MM.1S (cell line): ENCODE results near the gene CCPG1.

Experiments used
- DNase-seq: peaks from one replicate; pipeline ENCODE4 v3.0.0-alpha.2; 2015
- H2AFZ ChIP-seq: fragments of 300-600 bp; sonication (generic); 2 replicates; pipeline ENCODE4 v1.6.0; 2016; ENCODE audit warnings: antibody characterized with exemption, low read length
- H3F3A ChIP-seq: fragments of 300-600 bp; sonication (generic); 2 replicates; pipeline ENCODE4 v1.6.1; 2016; ENCODE audit warnings: mild to moderate bottlenecking, antibody characterized with exemption, low read length, moderate library complexity, mixed read lengths; ENCODE audit not compliant: insufficient read depth
- H3K27ac ChIP-seq: fragments of 300-600 bp; sonication (generic); 2 replicates; pipeline ENCODE4 v1.5.1; 2016; ENCODE audit warnings: mild to moderate bottlenecking, low read length
- H3K27me3 ChIP-seq: fragments of 300-600 bp; sonication (generic); replicated peaks from 2 replicates; pipeline ENCODE4 v1.6.0; 2016; ENCODE audit warnings: low read length; ENCODE audit not compliant: insufficient read depth
- H3K36me3 ChIP-seq: fragments of 300-600 bp; sonication (generic); replicated peaks from 2 replicates; pipeline ENCODE4 v1.6.1; 2016; ENCODE audit warnings: mild to moderate bottlenecking, low read length, mixed read lengths; ENCODE audit not compliant: insufficient read depth
- H3K4me1 ChIP-seq: fragments of 300-600 bp; sonication (generic); 2 replicates; pipeline ENCODE4 v1.6.1; 2016; ENCODE audit warnings: low read length, mixed read lengths
- H3K4me2 ChIP-seq: fragments of 300-600 bp; sonication (generic); 2 replicates; pipeline ENCODE4 v1.6.0; 2016; ENCODE audit warnings: low read depth, low read length
- H3K4me3 ChIP-seq: fragments of 300-600 bp; sonication (generic); 2 replicates; pipeline ENCODE4 v1.5.1; 2016; ENCODE audit warnings: low read length, mixed read lengths
- H3K79me2 ChIP-seq: fragments of 300-600 bp; sonication (generic); 2 replicates; pipeline ENCODE4 v1.6.1; 2016; ENCODE audit warnings: mixed run types, low read length, mixed read lengths
- H3K9ac ChIP-seq: fragments of 300-600 bp; sonication (generic); 2 replicates; pipeline ENCODE4 v1.6.1; 2016; ENCODE audit warnings: low read length, mixed read lengths
- H3K9me2 ChIP-seq: fragments of 300-600 bp; sonication (generic); replicated peaks from 2 replicates; pipeline ENCODE4 v1.6.1; 2016; ENCODE audit warnings: mild to moderate bottlenecking, low read length, mixed read lengths; ENCODE audit not compliant: insufficient read depth
- H3K9me3 ChIP-seq: fragments of 300-600 bp; sonication (generic); replicated peaks from 2 replicates; pipeline ENCODE4 v1.6.1; 2016; ENCODE audit warnings: mild to moderate bottlenecking, low read length, mixed read lengths; ENCODE audit not compliant: insufficient read depth
- H4K20me1 ChIP-seq: fragments of 300-600 bp; sonication (generic); 2 replicates; pipeline ENCODE4 v1.6.1; 2016; ENCODE audit warnings: mild to moderate bottlenecking, low read length, moderate library complexity, mixed read lengths; ENCODE audit not compliant: insufficient read depth
- EZH2 ChIP-seq: fragments of 300-600 bp; sonication (generic); optimal IDR thresholded peaks from 2 replicates; pipeline ENCODE3; 2017; ENCODE audit warnings: low read depth, mild to moderate bottlenecking, antibody characterized with exemption, low read length, mixed read lengths
- EZH2phosphoT487 ChIP-seq: fragments of 300-600 bp; sonication (generic); IDR thresholded peaks from 2 replicates; pipeline ENCODE4 v1.6.1; 2018; ENCODE audit warnings: antibody characterized with exemption, low read length
- TF ChIP-seq, protein P1 (sequence below): fragments of 300-600 bp; sonication (generic); IDR thresholded peaks from 2 replicates; pipeline ENCODE4 v1.5.1; 2016; ENCODE audit warnings: antibody characterized with exemption, low read length, mixed read lengths

CCPG1 gene

DNA sequence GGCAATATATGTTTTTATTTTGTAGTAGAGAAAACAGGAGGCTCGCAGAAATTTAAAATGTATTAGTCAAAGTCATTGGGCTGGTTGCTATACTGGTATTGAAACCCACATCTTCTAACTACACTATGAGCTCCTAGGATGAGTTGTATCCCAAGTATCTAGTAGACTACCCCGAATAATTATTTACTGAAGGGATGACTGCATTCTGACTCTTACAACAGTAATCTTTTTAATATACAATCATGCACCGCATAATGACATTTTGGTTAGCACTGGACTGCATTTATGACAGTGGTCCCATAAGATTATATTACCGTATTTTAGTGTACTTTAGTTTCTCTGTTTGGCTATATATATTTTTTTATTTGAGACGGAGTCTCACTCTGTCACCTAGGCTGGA, 73.8 kb downstream of the CCPG1 start:
- no peak overlapping the region for H3K27ac ChIP-seq
- no peak overlapping the region for H3K4me3 ChIP-seq
- no peaks in the 10 kb centered on the region for H3F3A ChIP-seq
- no peaks in the 10 kb centered on the region for H3K9me3 ChIP-seq
- no peak overlapping the region for H3K9ac ChIP-seq
- H3K9me2 ChIP-seq: no peaks in the 10 kb centered on the region
- no peaks in the 10 kb centered on the region for H3K36me3 ChIP-seq
- no peak overlapping the region for H3K4me2 ChIP-seq
- TF ChIP-seq EZH2 (no peak), EZH2phosphoT487 (no peak)
- TF ChIP-seq, protein P1, sequence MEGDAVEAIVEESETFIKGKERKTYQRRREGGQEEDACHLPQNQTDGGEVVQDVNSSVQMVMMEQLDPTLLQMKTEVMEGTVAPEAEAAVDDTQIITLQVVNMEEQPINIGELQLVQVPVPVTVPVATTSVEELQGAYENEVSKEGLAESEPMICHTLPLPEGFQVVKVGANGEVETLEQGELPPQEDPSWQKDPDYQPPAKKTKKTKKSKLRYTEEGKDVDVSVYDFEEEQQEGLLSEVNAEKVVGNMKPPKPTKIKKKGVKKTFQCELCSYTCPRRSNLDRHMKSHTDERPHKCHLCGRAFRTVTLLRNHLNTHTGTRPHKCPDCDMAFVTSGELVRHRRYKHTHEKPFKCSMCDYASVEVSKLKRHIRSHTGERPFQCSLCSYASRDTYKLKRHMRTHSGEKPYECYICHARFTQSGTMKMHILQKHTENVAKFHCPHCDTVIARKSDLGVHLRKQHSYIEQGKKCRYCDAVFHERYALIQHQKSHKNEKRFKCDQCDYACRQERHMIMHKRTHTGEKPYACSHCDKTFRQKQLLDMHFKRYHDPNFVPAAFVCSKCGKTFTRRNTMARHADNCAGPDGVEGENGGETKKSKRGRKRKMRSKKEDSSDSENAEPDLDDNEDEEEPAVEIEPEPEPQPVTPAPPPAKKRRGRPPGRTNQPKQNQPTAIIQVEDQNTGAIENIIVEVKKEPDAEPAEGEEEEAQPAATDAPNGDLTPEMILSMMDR: no peak
- DNase-seq: no peak
- no peaks in the 10 kb centered on the region for H4K20me1 ChIP-seq
- no peak overlapping the region for H2AFZ ChIP-seq
- H3K27me3 ChIP-seq: no peaks in the 10 kb centered on the region
- no peaks in the 10 kb centered on the region for H3K79me2 ChIP-seq
- H3K4me1 ChIP-seq: no peaks in the 10 kb centered on the region

DNA sequence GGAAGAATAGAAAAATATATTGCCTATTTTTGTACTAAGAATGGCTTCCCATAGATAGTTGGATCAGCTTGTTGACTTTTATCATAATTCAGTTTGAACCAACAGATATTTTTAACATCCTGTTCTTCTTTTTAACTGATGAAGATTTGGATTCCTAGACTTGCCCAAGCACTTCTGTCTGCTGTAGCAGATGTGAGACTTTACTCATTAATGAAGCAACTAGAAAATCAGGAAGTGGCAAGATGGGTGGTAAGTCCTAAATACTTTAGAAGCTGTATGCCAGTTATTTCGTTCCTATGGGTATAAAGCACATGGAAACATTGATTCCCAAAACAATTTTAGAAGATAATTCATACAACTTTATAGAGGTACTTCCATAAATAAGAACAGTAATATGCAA, 80.8 kb downstream of the CCPG1 start:
- H3K4me2 ChIP-seq: no peak overlapping the region
- no peaks in the 10 kb centered on the region for H3K4me1 ChIP-seq
- no peaks in the 10 kb centered on the region for H3K9me3 ChIP-seq
- DNase-seq: no peak
- no peak overlapping the region for H3K9ac ChIP-seq
- no peaks in the 10 kb centered on the region for H3K36me3 ChIP-seq
- no peak overlapping the region for H3K4me3 ChIP-seq
- no peaks in the 10 kb centered on the region for H4K20me1 ChIP-seq
- no peaks in the 10 kb centered on the region for H3K27me3 ChIP-seq
- no peaks in the 10 kb centered on the region for H3K9me2 ChIP-seq
- no peak overlapping the region for H3K27ac ChIP-seq
- no peak overlapping the region for H2AFZ ChIP-seq
- TF ChIP-seq EZH2phosphoT487: no peak
- no peak for TF ChIP-seq EZH2
- TF ChIP-seq, protein P1: no peak
- H3F3A ChIP-seq: no peaks in the 10 kb centered on the region
- 0 out of 2 replicates have a peak, but pooled peaks cover 2% of the 10 kb centered on the region for H3K79me2 ChIP-seq

DNA sequence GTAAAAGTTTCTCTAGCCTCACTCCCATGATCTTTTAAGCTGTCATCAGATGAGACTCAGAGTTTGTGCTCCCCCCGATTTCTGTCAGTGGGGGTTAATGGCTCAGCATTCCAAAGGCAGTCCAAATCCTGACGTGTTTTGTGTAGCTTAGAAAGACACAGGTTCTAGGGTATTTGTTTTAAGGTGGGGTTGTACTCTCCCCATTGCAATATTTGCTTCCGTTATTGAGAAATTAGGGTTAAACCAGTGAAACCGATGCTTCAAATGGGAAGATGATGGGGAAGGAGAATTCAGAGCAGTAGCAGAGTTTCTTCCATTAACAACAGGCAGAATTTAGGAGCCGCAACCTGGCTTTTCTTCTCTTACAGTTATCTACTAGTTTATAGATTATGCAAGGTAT, 85.7 kb downstream of the CCPG1 start:
- Histone ChIP-seq H3K9ac (no peak overlapping the region), H2AFZ (no peak overlapping the region), H3K27ac (no peak overlapping the region), H3K27me3 (no peaks in the 10 kb centered on the region), H3K36me3 (no peaks in the 10 kb centered on the region), H3F3A (peaks cover 16% of the 10 kb centered on the region; the same call in 1 of the 2 replicates), H3K9me2 (no peaks in the 10 kb centered on the region), H3K4me2 (no peak overlapping the region), H3K4me3 (no peak overlapping the region), H3K79me2 (peaks cover 32% of the 10 kb centered on the region), H3K9me3 (no peaks in the 10 kb centered on the region), H3K4me1 (peaks cover 3% of the 10 kb centered on the region; the same call in 1 of the 2 replicates), H4K20me1 (no peaks in the 10 kb centered on the region)
- no peak for DNase-seq
- TF ChIP-seq EZH2phosphoT487: no peak
- TF ChIP-seq, protein P1: no peak
- TF ChIP-seq EZH2: no peak
